ENCODE measurements around the gene PCDHA11. TPM values are rescaled to one million over a fixed set of nuclear protein-coding genes. Genes with fewer than 3 reads are reported as not detected.

Gene PCDHA11
- total RNA-seq, 3 donors from 2014 or later, result 0.19 to 0.58 TPM; not detected in 1

DNA sequence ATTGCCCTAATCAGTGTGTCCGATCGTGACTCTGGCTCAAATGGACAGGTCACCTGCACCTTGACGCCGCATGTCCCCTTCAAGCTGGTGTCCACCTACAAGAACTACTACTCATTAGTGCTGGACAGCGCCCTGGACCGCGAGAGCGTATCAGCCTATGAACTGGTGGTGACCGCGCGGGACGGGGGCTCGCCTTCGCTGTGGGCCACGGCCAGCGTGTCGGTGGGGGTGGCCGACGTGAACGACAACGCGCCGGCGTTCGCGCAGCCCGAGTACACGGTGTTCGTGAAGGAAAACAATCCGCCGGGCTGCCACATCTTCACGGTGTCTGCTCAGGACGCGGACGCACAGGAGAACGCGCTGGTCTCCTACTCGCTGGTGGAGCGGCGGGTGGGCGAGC, 14.6 kb downstream of the PCDHA11 start:
- TF ChIP-seq, protein P1, sequence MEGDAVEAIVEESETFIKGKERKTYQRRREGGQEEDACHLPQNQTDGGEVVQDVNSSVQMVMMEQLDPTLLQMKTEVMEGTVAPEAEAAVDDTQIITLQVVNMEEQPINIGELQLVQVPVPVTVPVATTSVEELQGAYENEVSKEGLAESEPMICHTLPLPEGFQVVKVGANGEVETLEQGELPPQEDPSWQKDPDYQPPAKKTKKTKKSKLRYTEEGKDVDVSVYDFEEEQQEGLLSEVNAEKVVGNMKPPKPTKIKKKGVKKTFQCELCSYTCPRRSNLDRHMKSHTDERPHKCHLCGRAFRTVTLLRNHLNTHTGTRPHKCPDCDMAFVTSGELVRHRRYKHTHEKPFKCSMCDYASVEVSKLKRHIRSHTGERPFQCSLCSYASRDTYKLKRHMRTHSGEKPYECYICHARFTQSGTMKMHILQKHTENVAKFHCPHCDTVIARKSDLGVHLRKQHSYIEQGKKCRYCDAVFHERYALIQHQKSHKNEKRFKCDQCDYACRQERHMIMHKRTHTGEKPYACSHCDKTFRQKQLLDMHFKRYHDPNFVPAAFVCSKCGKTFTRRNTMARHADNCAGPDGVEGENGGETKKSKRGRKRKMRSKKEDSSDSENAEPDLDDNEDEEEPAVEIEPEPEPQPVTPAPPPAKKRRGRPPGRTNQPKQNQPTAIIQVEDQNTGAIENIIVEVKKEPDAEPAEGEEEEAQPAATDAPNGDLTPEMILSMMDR (IDR thresholded peaks at IDR 0.05), result no peak
- intact Hi-C loops (cut with DNase I, micrococcal nuclease), result no loop called here
- Histone ChIP-seq H3K9me3 (peaks cover 57% of the 10 kb centered on the region), H3K4me1 (ENCODE audit: low read depth) (no peaks in the 10 kb centered on the region), H3K36me3 (ENCODE audit: low read depth) (no peaks in the 10 kb centered on the region), H3K4me3 (no peak overlapping the region)
- no peak for DNase-seq
- no peak for ATAC-seq

DNA sequence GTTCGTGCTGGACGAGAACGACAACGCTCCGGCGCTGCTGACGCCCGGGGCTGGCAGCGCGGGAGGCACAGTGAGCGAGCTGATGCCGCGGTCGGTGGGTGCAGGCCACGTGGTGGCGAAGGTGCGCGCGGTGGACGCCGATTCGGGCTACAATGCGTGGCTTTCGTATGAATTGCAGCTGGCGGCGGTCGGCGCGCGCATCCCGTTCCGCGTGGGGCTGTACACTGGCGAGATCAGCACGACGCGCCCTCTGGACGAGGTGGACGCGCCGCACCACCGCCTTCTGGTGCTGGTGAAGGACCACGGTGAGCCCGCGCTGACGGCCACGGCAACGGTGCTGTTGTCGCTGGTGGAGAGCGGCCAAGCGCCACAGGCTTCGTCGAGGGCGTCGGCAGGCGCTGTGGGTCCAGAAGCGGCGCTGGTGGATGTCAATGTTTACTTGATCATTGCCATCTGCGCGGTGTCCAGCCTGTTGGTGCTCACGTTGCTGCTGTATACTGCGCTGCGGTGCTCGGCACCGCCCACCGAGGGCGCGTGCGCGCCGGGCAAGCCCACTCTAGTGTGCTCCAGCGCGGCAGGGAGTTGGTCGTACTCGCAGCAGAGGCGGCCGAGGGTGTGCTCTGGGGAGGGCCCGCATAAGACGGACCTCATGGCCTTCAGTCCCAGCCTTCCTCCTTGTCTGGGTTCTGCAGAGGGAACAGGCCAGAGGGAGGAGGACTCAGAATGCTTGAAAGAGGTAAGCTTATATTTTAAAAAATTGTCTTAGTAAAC, 15.4 kb downstream of the PCDHA11 start:
- H3K4me1 ChIP-seq (ENCODE audit: low read depth), result no peaks in the 10 kb centered on the region
- H3K36me3 ChIP-seq (ENCODE audit: low read depth), result no peaks in the 10 kb centered on the region
- H3K9me3 ChIP-seq, result peaks cover 51% of the 10 kb centered on the region
- no peak for ATAC-seq
- TF ChIP-seq, protein P1 (IDR thresholded peaks at IDR 0.05), result no peak
- H3K4me3 ChIP-seq, result no peak overlapping the region
- intact Hi-C loops (cut with DNase I, micrococcal nuclease), result no loop called here
- DNase-seq, result no peak

DNA sequence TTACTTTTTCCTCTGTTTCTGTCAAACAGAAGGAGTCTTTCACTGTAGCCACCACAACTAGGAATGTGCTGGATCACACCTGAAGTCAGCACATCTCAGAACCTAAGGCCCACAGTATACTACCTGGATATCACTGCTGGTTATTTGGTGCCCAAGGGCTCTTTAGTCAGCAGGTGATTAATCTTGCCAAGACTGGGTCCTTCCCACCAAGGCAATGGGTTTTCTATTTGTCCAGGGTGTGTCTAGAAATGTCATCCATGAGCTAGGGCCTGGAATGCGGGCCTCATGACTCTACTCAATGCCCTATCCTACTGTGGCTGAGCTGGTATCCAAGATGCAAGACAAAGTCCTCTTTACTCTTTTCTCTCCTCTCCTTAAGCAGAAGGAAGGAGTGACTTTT, 47.6 kb downstream of the PCDHA11 start:
- ATAC-seq (no peak), DNase-seq (no peak)
- intact Hi-C loops (cut with DNase I, micrococcal nuclease), result no loop called here
- H3K4me1 ChIP-seq (ENCODE audit: low read depth), result no peaks in the 10 kb centered on the region
- H3K9me3 ChIP-seq, result peaks cover 5% of the 10 kb centered on the region
- H3K36me3 ChIP-seq (ENCODE audit: low read depth), result no peaks in the 10 kb centered on the region
- TF ChIP-seq, protein P1 (IDR thresholded peaks at IDR 0.05), result no peak
- no peak overlapping the region for H3K4me3 ChIP-seq

Other genes starting within 250 kb of the PCDHA11 start
- 10 to 100 TPM; 35.8 to 92.8 (median 90.9) TPM for gene CD14, start 235.8 kb upstream of the PCDHA11 start, total RNA-seq
- 10 to 100 TPM; 13.6 to 21.7 (median 16.8) TPM for gene TMCO6, start 229.5 kb upstream of the PCDHA11 start, total RNA-seq
- gene NDUFA2, start 221.3 kb upstream of the PCDHA11 start, total RNA-seq, result 10 to 100 TPM; 63.5 to 93.1 (median 83.0) TPM
- 10 to 100 TPM; 79.8 to 98.1 (median 79.9) TPM for gene IK, start 221.1 kb upstream of the PCDHA11 start, total RNA-seq
- gene WDR55, start 204.1 kb upstream of the PCDHA11 start, total RNA-seq, result 10 to 100 TPM; 32.3 to 42.3 (median 42.2) TPM
- 1 to 10 TPM in 2 of 3 donors, under 1 TPM in 1; 0.95 to 1.6 (median 1.1) TPM for gene DND1, start 195.4 kb upstream of the PCDHA11 start, total RNA-seq
- 10 to 100 TPM; 44.5 to 58.3 (median 56.4) TPM for gene HARS1, start 177.6 kb upstream of the PCDHA11 start, total RNA-seq
- 10 to 100 TPM; 28.9 to 43.3 (median 39.6) TPM for gene HARS2, start 177.5 kb upstream of the PCDHA11 start, total RNA-seq
- gene ZMAT2, start 168.5 kb upstream of the PCDHA11 start, total RNA-seq, result 10 to 100 TPM; 43.8 to 59.7 (median 45.9) TPM
- gene PCDHA1, start 82.8 kb upstream of the PCDHA11 start, total RNA-seq, result under 1 TPM in 1 of 3 donors, not detected in 2; 0.32 TPM
- gene PCDHA2, start 74.1 kb upstream of the PCDHA11 start, total RNA-seq, result under 1 TPM in 1 of 3 donors, not detected in 2; 0.32 TPM
- 1 to 10 TPM in 1 of 3 donors, under 1 TPM in 1, not detected in 1; 0.06 to 1.3 TPM for gene PCDHA3, start 67.9 kb upstream of the PCDHA11 start, total RNA-seq
- under 1 TPM; 0.24 to 0.93 (median 0.85) TPM for gene PCDHA4, start 61.9 kb upstream of the PCDHA11 start, total RNA-seq
- under 1 TPM; 0.10 to 0.35 (median 0.26) TPM for gene PCDHA5, start 47.3 kb upstream of the PCDHA11 start, total RNA-seq
- gene PCDHA6, start 41.0 kb upstream of the PCDHA11 start, total RNA-seq, result under 1 TPM; 0.29 to 0.47 (median 0.35) TPM
- gene PCDHA7, start 34.7 kb upstream of the PCDHA11 start, total RNA-seq, result under 1 TPM in 2 of 3 donors, not detected in 1; 0.35 to 0.41 TPM
- under 1 TPM in 2 of 3 donors, not detected in 1; 0.14 to 0.19 TPM for gene PCDHA8, start 27.8 kb upstream of the PCDHA11 start, total RNA-seq
- under 1 TPM in 2 of 3 donors, not detected in 1; 0.16 to 0.17 TPM for gene PCDHA9, start 20.6 kb upstream of the PCDHA11 start, total RNA-seq
- gene PCDHA10, start 13.1 kb upstream of the PCDHA11 start, total RNA-seq, result under 1 TPM; 0.27 to 0.47 (median 0.29) TPM
- gene PCDHA12, start 6.4 kb downstream of the PCDHA11 start, total RNA-seq, result under 1 TPM in 2 of 3 donors, not detected in 1; 0.14 to 0.41 TPM
- under 1 TPM in 2 of 3 donors, not detected in 1; 0.23 to 0.32 TPM for gene PCDHA13, start 13.2 kb downstream of the PCDHA11 start, total RNA-seq
- under 1 TPM; 0.14 to 0.95 (median 0.24) TPM for gene PCDHAC1, start 57.3 kb downstream of the PCDHA11 start, total RNA-seq
- 1 to 10 TPM in 1 of 3 donors, under 1 TPM in 2; 0.31 to 1.3 (median 0.61) TPM for gene PCDHAC2, start 97.5 kb downstream of the PCDHA11 start, total RNA-seq
- under 1 TPM in 1 of 3 donors, not detected in 2; 0.25 TPM for gene PCDHB1, start 182.4 kb downstream of the PCDHA11 start, total RNA-seq
- gene PCDHB2, start 225.7 kb downstream of the PCDHA11 start, total RNA-seq, result 1 to 10 TPM in 2 of 3 donors, under 1 TPM in 1; 0.82 to 5.5 (median 1.1) TPM
- gene PCDHB3, start 231.5 kb downstream of the PCDHA11 start, total RNA-seq, result 1 to 10 TPM in 1 of 3 donors, under 1 TPM in 2; 0.58 to 1.9 (median 0.90) TPM